C4-2B (cell line): ENCODE measurements around the gene ATP9A.

ENCODE experiments used
- CTCF ChIP-seq: fragments of 450-650 bp; conservative IDR thresholded peaks from 2 replicates; pipeline ENCODE4 v1.5.1; 2017; ENCODE audit warnings: mild to moderate bottlenecking
- ZFX ChIP-seq: fragments of 450-650 bp; IDR thresholded peaks from 2 replicates; pipeline ENCODE4 v1.6.1; 2017

- no peak for TF ChIP-seq CTCF
- no peak for TF ChIP-seq ZFX
Measured at GRCh38 chr20:51688600-51689244, 79.5 kb downstream of the ATP9A start.
